ENCODE data around the gene TNC.

Gene TNC

DNA sequence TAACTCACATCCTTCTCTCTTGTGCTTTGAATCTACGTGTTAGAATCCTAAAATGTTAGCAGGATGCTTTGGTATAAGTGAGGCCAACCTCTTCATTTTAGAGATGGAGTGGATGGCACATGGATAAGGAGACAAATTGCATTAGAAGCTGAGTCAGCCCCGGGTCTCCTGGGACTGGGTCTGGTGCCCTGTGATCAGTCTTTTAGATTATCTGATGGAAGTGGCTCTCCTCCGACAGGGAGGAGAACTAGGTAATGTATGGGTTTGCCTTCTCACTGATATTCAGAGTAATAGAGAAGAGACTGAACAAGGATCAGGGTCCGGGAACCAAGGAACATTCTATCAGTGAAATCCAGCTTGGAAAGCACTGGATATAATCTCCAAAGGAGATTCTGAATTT lies 112.6 kb downstream of the TNC start:
- DNase-seq = no peak

DNA sequence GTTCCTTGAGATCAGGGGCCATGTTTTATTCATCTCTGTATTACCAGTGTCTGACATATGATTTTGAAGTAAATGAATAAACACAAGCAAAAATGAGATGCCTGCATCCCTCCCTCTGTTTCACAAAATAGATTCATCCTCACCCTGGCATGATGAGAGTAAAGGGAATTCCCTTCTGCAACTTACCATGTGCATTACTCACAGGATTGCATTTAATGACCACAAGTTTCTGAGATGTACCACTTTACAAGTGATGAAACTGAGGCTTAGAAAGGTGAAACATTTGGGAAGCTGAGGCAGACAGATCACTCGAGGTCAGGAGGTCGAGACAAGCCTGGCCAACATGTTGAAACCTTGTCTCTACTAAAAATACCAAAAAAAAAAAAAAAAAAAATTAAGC lies 113.4 kb downstream of the TNC start:
- DNase-seq = no peak

DNA sequence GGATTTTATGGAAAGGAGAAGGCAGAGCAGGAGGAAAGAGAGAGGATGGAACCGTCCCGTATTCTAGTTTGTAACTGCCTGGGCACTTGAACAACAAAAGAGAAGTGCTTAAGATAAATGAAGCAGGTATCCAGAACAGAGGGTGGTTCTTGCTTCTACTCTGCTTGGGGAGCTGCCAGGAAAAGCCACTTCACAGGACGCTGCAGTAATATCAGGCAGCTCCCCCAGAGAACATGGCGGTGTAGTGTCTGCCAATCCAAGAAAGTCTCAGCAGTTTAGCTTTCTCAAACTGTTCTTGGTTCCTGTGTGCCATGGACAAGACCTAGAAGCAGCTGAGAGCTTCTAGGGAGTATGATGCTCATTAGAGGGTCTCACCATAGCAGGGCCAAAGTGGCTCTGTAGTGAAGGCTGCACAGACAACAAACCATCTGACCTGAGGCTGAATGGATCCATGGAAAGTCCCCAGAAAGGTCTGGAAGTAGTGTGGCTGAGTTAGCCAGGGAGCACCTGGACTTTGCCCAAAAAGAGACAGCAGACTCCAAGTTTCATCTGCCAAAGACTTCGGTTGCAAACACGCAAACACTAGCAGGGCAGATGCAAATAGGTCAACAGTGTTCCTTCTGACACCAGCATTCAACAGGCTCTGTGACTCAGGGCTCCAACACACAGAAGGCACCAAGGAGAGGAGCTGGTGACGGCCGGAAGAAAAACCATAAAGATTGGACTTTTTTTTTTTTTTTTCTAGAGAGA lies 115.4 kb downstream of the TNC start:
- no peak for DNase-seq

DNA sequence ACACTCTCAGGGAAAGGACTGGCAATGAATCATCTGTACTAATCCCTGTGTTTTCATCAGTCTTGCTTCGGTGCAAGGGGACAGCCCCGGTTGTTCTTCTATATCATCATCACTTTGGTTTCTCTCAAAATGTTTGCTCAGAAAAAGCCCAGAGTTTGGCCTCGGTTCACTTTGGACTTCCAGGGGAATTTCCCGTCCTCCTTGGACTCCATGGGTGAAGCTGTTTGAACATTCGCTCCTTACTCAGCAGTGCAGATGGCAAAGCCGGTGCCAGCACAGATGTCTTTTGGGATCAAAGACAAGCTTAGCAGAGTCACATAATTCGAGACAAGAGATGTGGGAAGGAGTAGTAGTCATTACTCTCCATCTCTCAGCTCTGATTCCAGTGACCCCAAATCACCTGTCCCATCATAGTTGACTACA lies 117.7 kb downstream of the TNC start:
- DNase-seq = no peak

DNA sequence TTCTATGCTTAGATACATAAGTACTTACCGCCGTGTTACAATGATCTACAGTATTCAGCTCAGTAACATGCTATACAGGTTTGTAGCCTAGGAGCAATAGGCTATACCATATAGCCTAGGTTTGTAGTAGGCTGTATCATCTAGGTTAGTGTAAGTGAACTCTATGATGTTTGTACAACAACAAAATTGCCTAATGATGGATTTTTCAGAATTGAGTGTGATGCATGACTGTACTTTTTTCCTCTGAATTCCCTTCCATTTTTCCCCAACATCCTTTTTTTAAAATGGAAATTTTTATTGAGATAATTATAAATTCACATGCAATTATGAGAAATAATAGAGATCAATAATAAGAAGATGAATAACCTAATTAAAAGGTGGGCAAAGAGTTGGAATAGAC lies 119.6 kb downstream of the TNC start:
- DNase-seq = no peak

DNA sequence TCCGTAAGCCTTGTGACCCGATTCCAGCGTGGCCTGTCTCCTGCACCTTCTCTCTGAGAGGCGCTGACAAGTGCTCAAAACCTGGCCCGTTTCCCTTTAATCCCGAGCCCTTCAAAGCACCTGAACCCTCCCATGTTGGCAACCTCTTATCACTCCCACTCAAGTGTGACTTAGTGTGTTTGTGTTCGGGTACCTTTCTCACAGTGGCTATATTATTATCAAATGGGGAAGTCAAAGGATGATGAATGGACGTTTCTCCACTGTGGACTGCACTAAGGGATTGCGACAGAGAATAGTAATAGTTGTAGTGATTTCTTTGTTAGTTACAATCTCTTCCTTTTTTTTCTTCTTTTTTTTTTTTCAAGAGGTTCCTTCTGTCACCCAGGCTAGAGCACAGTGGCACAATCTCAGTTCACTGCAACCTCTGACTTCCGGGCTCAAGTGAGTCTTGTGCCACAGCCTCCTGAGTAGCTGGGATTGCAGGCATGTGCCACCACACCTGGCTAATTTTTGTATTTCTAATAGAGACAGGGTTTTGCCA lies 122.2 kb downstream of the TNC start:
- DNase-seq = no peak

DNA sequence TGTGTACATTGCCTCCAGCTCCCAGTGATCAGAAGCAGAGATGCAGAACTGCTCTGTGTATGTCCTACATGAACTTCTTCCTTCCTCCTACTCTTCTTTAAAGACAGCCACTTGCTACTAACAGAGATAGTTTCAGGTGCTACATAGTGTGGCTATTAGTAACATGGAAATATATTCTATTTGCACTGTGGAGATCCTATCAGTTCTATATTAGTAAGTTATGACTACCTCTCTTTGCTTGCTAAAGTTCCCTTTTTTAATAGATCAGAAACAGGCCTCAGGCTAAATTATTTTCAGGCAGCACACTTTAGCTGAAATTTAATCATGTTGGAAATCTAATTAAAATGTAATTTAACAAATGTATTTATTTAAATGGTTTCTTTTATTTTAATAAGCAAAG lies 123.2 kb downstream of the TNC start:
- no peak for DNase-seq

DNA sequence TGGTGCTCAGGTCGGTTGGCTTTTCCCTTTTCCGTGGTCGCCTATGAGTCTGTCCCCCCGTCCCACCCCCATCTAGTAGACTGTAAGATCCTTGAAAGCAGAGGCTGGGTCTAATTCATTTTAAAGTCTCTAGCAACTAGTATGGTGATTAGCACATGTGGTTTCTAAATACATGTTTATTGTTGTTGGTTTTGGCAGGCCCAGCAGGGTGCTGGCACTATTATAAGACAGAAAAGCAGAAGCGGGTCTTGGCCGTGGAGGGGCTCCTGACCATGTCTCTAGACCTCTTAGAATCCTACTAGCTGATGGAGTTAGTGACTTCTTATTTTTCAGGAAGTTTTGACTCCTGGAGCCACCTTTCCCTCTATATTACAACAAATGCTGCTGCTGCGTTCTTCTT lies 126.1 kb downstream of the TNC start:
- DNase-seq = no peak

DNA sequence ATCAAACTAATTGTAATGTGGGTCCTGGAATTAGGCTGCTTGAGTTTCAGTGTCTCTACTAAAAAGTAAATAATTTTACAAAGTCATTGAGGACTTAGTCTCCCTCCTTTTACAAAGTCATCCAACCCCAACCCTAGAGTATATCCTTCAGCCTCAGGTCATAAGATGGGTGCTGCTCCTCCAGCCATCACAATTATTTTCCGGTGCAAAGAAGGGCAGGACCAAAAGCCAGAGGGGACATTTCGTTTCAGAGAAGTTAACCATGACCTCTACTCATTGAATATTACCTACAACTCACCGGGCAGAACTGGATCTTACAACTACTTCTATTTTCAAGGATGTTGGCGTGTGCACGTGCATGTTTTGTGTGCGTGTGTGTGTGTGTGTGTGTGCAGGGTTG lies 127.1 kb downstream of the TNC start:
- no peak for DNase-seq

DNA sequence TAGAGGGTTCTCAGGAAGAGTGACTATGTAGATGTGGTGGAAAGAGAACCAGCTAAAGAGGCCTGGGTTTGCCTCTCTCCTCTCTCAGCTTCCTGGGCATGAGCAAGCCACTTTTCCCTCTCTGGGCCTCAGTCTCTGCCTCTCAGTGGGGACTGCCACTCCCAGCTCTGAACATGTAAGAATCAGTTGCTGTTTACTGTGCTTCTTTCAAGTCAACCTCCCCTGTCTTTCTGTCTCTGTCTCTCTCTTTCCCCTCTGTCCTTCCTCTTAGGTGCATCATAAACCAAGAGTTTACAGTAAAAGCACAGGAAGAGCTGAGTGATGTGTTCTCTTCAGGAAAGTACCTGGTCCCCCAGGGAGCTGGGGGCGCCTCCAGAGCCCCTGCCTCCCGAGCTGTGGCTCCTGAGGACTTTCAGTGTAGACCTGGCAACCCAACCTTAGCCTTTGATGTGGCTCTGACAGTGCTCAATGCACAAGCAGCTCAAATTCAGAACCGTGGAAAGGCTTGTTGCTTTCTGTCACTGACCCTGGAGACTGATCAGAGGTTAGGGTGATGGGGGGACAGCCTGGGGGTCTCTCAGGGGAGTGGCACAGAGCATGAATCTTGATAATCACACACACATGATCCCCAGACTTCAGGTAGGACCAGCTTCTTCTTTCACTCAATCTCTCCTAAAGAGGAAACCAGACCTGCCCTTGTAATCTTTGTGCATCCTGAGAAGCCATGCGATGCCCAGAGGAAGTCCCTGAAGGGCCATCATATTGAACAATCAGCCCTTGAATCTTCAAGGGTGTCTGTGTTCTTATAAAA lies 128.2 kb downstream of the TNC start:
- DNase-seq = peak; percentile 51 to 69

DNA sequence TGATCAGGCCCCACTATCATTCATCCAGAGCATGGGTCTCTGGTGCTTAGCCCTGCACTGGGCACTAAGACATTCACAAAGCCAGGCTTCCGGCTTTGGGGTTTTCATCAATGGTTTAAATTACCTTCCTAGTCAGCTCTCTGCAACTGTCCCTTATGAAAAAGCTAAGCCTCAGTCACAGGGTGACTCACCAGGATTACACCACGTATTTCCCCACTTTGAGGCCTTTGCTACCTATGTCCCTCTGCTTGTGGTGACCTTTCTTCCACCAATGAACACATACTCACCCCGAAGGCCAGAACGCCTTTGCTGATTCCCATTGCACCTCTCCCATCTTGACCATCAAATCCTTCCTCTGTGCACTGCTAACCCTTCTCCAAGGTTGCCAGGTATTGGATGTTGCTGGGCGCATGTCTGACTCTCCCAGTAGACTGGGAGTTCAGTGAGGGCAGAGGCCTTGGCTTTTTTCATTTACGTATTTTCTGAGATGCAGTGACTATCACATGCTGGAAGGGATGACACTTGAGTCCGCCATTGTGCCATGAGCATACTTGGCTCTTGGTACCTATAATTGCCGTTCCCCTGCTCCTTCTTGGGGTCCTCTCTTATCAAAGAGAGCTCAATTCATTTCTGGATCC lies 128.9 kb downstream of the TNC start:
- DNase-seq = peak in 1 of 2 experiments; percentile 17

DNA sequence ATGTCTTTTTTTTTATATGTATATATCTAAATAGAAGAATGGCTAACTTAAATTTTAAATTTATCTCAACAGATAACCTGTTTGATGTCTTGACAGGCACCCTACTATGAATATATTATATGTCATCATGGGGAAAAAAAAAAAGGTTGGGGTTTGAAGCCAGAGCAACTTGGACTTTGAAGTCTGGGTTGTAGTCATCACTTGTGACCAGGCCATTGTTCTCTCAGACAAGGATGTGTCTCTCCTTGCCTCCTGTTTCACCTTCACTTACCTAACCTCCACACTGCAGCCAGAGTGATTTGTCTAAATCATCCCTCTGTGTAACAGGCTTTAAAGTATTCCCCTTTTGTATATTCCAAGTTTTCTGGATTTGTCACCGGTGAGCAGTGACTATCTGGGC lies 130.8 kb downstream of the TNC start:
- DNase-seq = no peak

DNA sequence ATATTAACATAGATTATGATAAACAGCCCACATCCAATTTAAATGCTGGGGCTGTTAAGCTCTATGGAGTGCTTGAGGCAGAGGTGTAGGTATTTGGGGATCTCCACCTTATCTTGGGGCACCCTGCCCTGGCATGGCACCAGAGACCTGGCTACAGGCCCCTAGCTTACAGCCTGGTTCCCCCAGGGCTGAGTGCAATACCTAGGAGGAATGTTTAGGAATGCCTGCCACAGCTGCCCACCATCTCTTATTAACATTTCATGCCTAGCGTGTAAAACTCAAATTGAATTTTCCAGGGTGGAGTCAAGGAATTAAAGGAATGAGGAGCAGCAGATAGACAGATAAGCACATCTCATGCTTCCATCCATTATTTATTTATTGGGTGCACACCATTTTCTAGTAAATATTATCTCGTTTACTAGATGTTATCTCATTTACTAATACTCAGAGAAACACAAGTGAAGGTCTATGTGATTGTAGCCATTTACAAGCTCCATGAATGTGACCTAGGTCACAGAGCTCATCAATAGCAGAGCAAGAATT lies 131.9 kb downstream of the TNC start:
- no peak for DNase-seq

DNA sequence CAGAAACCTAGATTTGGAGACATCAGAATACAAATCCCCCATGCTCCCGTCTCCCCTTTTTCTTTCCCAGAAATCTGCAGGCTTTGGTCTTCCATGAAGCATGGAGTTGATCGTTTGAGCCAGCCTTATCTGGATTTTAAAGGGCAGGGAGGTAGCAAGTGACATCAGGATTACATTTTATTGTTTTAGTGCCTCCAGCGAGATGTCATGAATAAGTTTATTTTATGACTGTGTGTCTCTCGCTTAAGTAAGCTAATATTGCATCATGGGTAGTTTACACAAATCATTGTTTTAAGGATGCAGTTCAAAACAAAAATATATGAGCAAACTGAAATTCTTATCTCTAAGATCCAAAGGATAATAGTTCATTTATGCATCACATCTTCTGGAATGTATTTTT lies 136.9 kb downstream of the TNC start:
- DNase-seq = no peak

DNA sequence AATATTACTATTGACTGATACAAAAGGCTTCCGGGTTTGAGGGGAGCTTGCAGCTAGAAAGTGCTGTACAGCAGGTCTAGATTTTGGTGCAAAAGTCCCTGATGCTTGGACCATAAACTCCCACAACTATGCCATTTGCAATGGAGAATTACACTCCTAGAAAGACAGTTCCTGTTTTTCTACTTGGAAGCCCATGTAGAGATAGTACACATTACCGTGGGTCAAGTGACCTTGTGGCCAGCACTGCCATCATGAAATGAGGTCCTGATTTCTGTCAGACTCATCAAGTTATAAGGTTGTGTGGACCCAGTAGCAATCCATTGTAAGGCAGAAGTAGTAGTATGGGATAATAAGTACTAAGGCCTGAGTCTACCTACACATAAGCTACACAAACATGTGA lies 144.7 kb downstream of the TNC start:
- DNase-seq = no peak

DNA sequence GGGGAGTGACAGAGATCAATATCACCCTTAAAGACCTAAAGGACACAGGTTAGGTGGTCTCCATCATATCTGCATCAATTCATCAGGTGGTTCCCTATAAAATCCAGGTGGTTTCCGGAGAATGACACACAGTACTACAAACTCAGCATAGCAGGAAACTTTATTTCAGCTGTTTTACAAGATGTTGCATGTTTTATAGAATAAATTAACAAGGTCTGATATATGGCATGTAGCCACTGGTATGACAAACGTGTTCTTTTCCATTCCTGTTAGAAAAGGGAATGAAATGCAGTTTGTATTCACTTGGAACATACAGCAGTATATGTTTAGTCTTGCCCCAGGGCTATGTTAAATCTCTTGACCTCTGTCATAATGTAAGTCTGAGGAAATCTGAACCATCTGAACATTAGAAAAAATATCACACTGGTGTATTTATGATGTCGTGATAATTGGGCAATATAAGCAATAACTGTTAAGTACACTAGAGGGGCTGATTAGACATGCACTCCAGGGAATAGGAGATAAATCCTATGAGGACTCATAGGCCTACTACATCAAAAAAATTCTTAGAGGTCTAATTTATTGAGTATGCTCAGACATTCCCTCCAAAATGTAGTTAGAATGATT lies 145.3 kb downstream of the TNC start:
- no peak for DNase-seq

Data from stimulated activated CD4-positive, alpha-beta T cell treated with anti-CD3 and anti-CD28 coated beads, Interleukin-4, amount 100 ng/mL, for 4 hours (primary cell).